Measurements from ENCODE around the gene CACNA1A. TPM values are rescaled to one million over a fixed set of nuclear protein-coding genes. Genes with fewer than 3 reads are reported as not detected.

The CACNA1A gene
- total RNA-seq, 2 experiments from 2014 or later = 0.19 to 0.78 TPM

DNA sequence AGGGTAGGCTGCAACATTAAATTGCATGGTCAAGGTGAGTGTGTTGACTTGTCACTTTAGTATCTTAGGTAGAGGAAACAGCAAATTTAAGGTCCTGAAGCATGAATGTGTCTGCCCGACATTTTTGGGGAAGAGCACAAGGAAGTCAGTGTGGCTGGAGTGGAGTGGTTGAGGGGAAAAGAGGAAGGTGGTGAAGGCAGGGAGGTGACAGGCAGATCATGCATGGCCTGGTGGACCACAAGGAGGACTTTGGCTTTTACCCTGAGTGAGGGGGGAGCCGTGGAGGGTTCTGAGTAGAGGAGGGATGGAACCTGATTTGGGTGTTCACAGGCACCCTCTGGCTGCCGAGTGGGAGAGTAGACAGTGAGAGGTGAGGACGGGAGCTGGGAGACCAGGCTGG, 188.1 kb downstream of the CACNA1A start:
- Histone ChIP-seq H3K27ac (ENCODE audit: low read depth, low read length, poor library complexity, severe bottlenecking) (no peak overlapping the region), H3K79me2 (ENCODE audit: insufficient read depth, low read depth, low read length) (no peaks in the 10 kb centered on the region), H3K9me3 (ENCODE audit: low read length) (no peaks in the 10 kb centered on the region), H3K4me1 (ENCODE audit: insufficient read depth, low read length, poor library complexity, severe bottlenecking) (no peaks in the 10 kb centered on the region), H3K4me2 (ENCODE audit: low read length) (no peak overlapping the region), H3K4me3 (ENCODE audit: low read depth, low read length, poor library complexity, severe bottlenecking) (no peak overlapping the region), H2AFZ (ENCODE audit: low read length) (no peak overlapping the region), H3K36me3 (ENCODE audit: insufficient read depth, low read length) (no peaks in the 10 kb centered on the region), H3K9me2 (ENCODE audit: insufficient read depth, low read length) (no peaks in the 10 kb centered on the region), H4K20me1 (ENCODE audit: insufficient read depth, low read length) (no peaks in the 10 kb centered on the region)
- no TSS peak for BruUV-seq (replicated peaks)
- TF ChIP-seq, protein P1, sequence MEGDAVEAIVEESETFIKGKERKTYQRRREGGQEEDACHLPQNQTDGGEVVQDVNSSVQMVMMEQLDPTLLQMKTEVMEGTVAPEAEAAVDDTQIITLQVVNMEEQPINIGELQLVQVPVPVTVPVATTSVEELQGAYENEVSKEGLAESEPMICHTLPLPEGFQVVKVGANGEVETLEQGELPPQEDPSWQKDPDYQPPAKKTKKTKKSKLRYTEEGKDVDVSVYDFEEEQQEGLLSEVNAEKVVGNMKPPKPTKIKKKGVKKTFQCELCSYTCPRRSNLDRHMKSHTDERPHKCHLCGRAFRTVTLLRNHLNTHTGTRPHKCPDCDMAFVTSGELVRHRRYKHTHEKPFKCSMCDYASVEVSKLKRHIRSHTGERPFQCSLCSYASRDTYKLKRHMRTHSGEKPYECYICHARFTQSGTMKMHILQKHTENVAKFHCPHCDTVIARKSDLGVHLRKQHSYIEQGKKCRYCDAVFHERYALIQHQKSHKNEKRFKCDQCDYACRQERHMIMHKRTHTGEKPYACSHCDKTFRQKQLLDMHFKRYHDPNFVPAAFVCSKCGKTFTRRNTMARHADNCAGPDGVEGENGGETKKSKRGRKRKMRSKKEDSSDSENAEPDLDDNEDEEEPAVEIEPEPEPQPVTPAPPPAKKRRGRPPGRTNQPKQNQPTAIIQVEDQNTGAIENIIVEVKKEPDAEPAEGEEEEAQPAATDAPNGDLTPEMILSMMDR (conservative IDR thresholded peaks at IDR 0.05; ENCODE audit: low read length) = no peak
- TF ChIP-seq EZH2phosphoT487 (IDR thresholded peaks at IDR 0.05; ENCODE audit: borderline replicate concordance, low read depth, low read length) = no peak
- CTCF ChIA-PET (ENCODE audit: unreplicated experiment) = no interaction called here
- POLR2A ChIA-PET = no interaction called here
- no peak for DNase-seq (ENCODE audit: low spot score)
- intact Hi-C loops (cut with micrococcal nuclease; ENCODE audit: unreplicated experiment) = no loop called here

DNA sequence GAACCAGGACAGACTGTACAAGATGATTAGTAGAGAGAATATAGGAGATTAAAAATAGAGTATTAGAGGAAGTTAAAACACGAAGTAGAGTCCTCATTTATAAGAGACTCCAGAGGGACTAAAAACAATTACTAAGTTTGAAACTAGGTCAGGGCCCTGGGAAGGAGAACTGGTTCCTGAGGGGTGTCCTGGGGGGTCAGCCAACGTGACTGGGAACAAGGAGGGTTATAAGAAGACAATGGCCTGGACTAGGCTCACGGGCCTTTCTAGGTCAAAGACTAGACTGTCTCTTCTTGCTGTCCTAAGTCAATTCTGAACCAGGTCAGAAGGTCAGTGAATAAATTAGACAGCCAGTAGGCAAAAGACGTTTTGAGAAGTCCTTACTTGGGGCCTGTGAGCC, 190.8 kb downstream of the CACNA1A start:
- no peak overlapping the region for H3K4me3 ChIP-seq (ENCODE audit: low read depth, low read length, poor library complexity, severe bottlenecking)
- TF ChIP-seq, protein P1 (conservative IDR thresholded peaks at IDR 0.05; ENCODE audit: low read length) = no peak
- TF ChIP-seq EZH2phosphoT487 (IDR thresholded peaks at IDR 0.05; ENCODE audit: borderline replicate concordance, low read depth, low read length) = no peak
- CTCF ChIA-PET (ENCODE audit: unreplicated experiment) = no interaction called here
- DNase-seq (ENCODE audit: low spot score) = no peak
- H3K27ac ChIP-seq (ENCODE audit: low read depth, low read length, poor library complexity, severe bottlenecking) = no peak overlapping the region
- H3K4me2 ChIP-seq (ENCODE audit: low read length) = no peak overlapping the region
- POLR2A ChIA-PET = no interaction called here
- no peaks in the 10 kb centered on the region for H3K9me3 ChIP-seq (ENCODE audit: low read length)
- intact Hi-C loops (cut with micrococcal nuclease; ENCODE audit: unreplicated experiment) = no loop called here
- H2AFZ ChIP-seq (ENCODE audit: low read length) = no peak overlapping the region
- no peaks in the 10 kb centered on the region for H3K9me2 ChIP-seq (ENCODE audit: insufficient read depth, low read length)
- no peaks in the 10 kb centered on the region for H3K4me1 ChIP-seq (ENCODE audit: insufficient read depth, low read length, poor library complexity, severe bottlenecking)
- H3K79me2 ChIP-seq (ENCODE audit: insufficient read depth, low read depth, low read length) = no peaks in the 10 kb centered on the region
- H3K36me3 ChIP-seq (ENCODE audit: insufficient read depth, low read length) = no peaks in the 10 kb centered on the region
- no TSS peak for BruUV-seq (replicated peaks)
- no peaks in the 10 kb centered on the region for H4K20me1 ChIP-seq (ENCODE audit: insufficient read depth, low read length)

DNA sequence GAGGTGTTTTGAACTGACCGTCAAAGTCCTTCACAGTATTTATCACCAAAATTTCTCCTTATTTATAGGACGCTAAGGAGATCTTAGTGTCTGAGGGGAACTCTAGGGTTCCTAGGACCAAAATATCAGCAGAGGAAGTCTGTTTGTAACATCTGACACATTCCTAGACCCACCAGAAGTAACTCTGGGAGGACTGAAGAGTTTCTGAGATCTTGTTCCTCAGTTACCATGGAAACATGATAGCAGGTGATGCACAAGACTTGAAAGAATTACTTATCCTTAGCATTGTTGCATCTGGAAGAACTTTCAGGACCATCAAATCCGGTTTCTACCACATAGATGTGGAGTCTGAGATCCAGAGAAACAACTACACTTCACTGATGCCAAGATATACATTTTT, 191.5 kb downstream of the CACNA1A start:
- BruUV-seq (replicated peaks) = no TSS peak
- Histone ChIP-seq H4K20me1 (ENCODE audit: insufficient read depth, low read length) (no peaks in the 10 kb centered on the region), H3K4me2 (ENCODE audit: low read length) (no peak overlapping the region), H3K27ac (ENCODE audit: low read depth, low read length, poor library complexity, severe bottlenecking) (no peak overlapping the region), H3K36me3 (ENCODE audit: insufficient read depth, low read length) (no peaks in the 10 kb centered on the region), H3K4me1 (ENCODE audit: insufficient read depth, low read length, poor library complexity, severe bottlenecking) (no peaks in the 10 kb centered on the region), H3K79me2 (ENCODE audit: insufficient read depth, low read depth, low read length) (no peaks in the 10 kb centered on the region), H3K4me3 (ENCODE audit: low read depth, low read length, poor library complexity, severe bottlenecking) (no peak overlapping the region), H3K9me2 (ENCODE audit: insufficient read depth, low read length) (no peaks in the 10 kb centered on the region), H3K9me3 (ENCODE audit: low read length) (no peaks in the 10 kb centered on the region), H2AFZ (ENCODE audit: low read length) (no peak overlapping the region)
- intact Hi-C loops (cut with micrococcal nuclease; ENCODE audit: unreplicated experiment) = no loop called here
- POLR2A ChIA-PET = no interaction called here
- no peak for DNase-seq (ENCODE audit: low spot score)
- TF ChIP-seq EZH2phosphoT487 (IDR thresholded peaks at IDR 0.05; ENCODE audit: borderline replicate concordance, low read depth, low read length) = no peak
- TF ChIP-seq, protein P1 (conservative IDR thresholded peaks at IDR 0.05; ENCODE audit: low read length) = no peak
- CTCF ChIA-PET (ENCODE audit: unreplicated experiment) = no interaction called here
